Measurements from ENCODE around the gene KDM4B. TPM values are rescaled to one million over a fixed set of nuclear protein-coding genes. Genes with fewer than 3 reads are reported as not detected.

The KDM4B gene
- total RNA-seq, 1 experiment from 2014 or later, result 35.9 TPM

GRCh38 chr19:5121266-5122120 is 152.6 kb downstream of the KDM4B start:
- DNase-seq (ENCODE audit: low read depth, low spot score) (no peak), ATAC-seq (no peak)
- POLR2A ChIA-PET, result no interaction called here
- CTCF ChIA-PET, result no interaction called here
- no peaks in the 10 kb centered on the region for H3K36me3 ChIP-seq (ENCODE audit: control insufficient read depth in 1 of 2, insufficient read depth in 2 of 2, low read length in 2 of 2)
- no peak overlapping the region for H3K4me2 ChIP-seq (ENCODE audit: low read length)
- intact Hi-C loops (cut with micrococcal nuclease), result no loop called here
- H3K9ac ChIP-seq (ENCODE audit: low read length), result no peak overlapping the region
- no peak overlapping the region for H3K27ac ChIP-seq (ENCODE audit: low read depth, low read length)
- no peaks in the 10 kb centered on the region for H3K4me1 ChIP-seq (ENCODE audit: control insufficient read depth in 1 of 2, insufficient read depth in 2 of 2, low read length in 2 of 2)
- H3K4me3 ChIP-seq (replicated peaks in 1 of 2; ENCODE audit: low read depth in 1 of 2, low read length in 2 of 2), result no peak overlapping the region
- no peaks in the 10 kb centered on the region for H3K9me2 ChIP-seq (ENCODE audit: insufficient read depth)
- TF ChIP-seq TCF7L2 (IDR thresholded peaks at IDR 0.05; ENCODE audit: borderline replicate concordance, extremely low read depth, insufficient read depth, insufficient read length) (no peak), EZH2 (IDR thresholded peaks at IDR 0.05) (no peak), MAX (IDR thresholded peaks at IDR 0.05) (no peak), SRF (IDR thresholded peaks at IDR 0.05; ENCODE audit: low read depth) (no peak)
- RAD21 ChIA-PET (ENCODE audit: low non-redundant PET in 1 of 2, low total read pairs in 2 of 2, uncharacterized antibody in 2 of 2, unreplicated experiment in 2 of 2), result no interaction called here
- no peaks in the 10 kb centered on the region for H3K27me3 ChIP-seq (ENCODE audit: insufficient read depth, low read length)
- no peak overlapping the region for H2AFZ ChIP-seq (ENCODE audit: low read depth, low read length, poor library complexity, severe bottlenecking)
- no peaks in the 10 kb centered on the region for H3K79me2 ChIP-seq (ENCODE audit: insufficient read depth, low read length)
- no peaks in the 10 kb centered on the region for H3K9me3 ChIP-seq (ENCODE audit: control insufficient read depth in 1 of 2, insufficient read depth in 1 of 2, low read depth in 1 of 2, low read length in 2 of 2)
- no peaks in the 10 kb centered on the region for H4K20me1 ChIP-seq (ENCODE audit: insufficient read depth)
- no TSS peak for BruUV-seq (replicated peaks)

- Histone ChIP-seq H3K9me2 (ENCODE audit: insufficient read depth) (no peaks in the 10 kb centered on the region), H3K27ac (ENCODE audit: low read depth, low read length) (no peak overlapping the region), H4K20me1 (ENCODE audit: insufficient read depth) (no peaks in the 10 kb centered on the region), H3K4me2 (ENCODE audit: low read length) (no peak overlapping the region), H3K9me3 (ENCODE audit: control insufficient read depth in 1 of 2, insufficient read depth in 1 of 2, low read depth in 1 of 2, low read length in 2 of 2) (no peaks in the 10 kb centered on the region), H2AFZ (ENCODE audit: low read depth, low read length, poor library complexity, severe bottlenecking) (no peak overlapping the region), H3K4me3 (replicated peaks in 1 of 2; ENCODE audit: low read depth in 1 of 2, low read length in 2 of 2) (no peak overlapping the region), H3K36me3 (ENCODE audit: control insufficient read depth in 1 of 2, insufficient read depth in 2 of 2, low read length in 2 of 2) (no peaks in the 10 kb centered on the region), H3K4me1 (ENCODE audit: control insufficient read depth in 1 of 2, insufficient read depth in 2 of 2, low read length in 2 of 2) (no peaks in the 10 kb centered on the region), H3K79me2 (ENCODE audit: insufficient read depth, low read length) (no peaks in the 10 kb centered on the region), H3K9ac (ENCODE audit: low read length) (no peak overlapping the region), H3K27me3 (ENCODE audit: insufficient read depth, low read length) (no peaks in the 10 kb centered on the region)
- DNase-seq (ENCODE audit: low read depth, low spot score), result no peak
- BruUV-seq (replicated peaks), result no TSS peak
- ChIA-PET RAD21 (ENCODE audit: low non-redundant PET in 1 of 2, low total read pairs in 2 of 2, uncharacterized antibody in 2 of 2, unreplicated experiment in 2 of 2) (no interaction called here), POLR2A (no interaction called here), CTCF (no interaction called here)
- intact Hi-C loops (cut with micrococcal nuclease), result no loop called here
- TF ChIP-seq RAD21 (IDR thresholded peaks at IDR 0.05; ENCODE audit: low read depth), result no peak
- no peak for ATAC-seq
Observed at GRCh38 chr19:5122121-5122400, 153.1 kb downstream of the KDM4B start.

Data from HCT116 (cell line).